Measurements from ENCODE around the gene ANGPTL8. TPM values are rescaled to one million over a fixed set of nuclear protein-coding genes. Genes with fewer than 3 reads are reported as not detected.

Gene ANGPTL8
- total and polyA plus RNA-seq, 2 of the 13 experiments (the other 11 are each of a cell fraction or from before 2014, with no cell fraction given) = 27.3 to 243 TPM

DNA sequence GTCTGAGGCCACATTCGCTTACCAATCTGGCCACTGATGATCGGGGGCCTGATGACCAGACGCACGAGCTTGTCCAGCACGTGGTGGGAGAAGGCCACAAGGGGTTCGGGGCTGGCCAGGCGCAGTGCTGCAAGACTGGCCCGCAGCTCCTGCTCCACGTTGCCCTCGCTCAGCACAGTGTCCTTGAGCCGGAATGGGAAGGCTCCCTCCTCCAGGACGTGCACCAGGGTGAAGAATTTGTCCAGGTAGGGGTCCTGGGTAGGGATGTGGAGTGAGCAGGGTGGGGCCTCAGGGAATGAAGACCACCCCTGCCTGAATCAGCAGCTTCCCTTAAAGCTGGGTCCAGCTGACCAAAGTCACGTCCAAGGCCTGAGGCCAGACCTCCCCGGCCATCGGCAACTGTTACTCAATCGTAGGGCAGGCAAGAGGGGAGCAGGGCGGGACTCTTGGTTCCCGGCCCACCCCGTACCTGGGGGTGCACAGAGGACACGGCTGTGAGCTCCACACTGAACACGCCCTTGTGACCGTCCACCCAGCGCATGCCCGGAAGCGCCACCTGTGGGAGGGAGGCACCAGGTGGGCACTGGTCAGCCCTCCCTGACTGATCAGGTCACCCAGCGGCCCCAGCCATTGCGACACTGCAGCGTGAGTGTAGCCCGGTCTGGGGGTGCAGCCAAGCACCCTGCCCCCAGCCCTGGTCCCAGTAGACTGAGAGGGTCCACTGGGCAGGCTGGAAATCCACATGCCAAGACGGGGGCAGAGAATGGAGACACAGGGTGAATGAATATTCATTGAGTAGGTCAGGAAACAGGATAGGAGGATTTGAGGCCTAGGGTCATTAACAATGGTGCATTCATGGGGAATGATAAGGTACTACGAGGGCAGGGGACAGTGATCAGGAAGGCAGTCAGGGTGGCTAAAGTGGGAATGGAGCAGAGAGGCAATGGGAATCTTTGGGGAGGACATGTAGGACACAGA, 2.8 kb upstream of the ANGPTL8 start (continued):
- TF ChIP-seq, protein P1, sequence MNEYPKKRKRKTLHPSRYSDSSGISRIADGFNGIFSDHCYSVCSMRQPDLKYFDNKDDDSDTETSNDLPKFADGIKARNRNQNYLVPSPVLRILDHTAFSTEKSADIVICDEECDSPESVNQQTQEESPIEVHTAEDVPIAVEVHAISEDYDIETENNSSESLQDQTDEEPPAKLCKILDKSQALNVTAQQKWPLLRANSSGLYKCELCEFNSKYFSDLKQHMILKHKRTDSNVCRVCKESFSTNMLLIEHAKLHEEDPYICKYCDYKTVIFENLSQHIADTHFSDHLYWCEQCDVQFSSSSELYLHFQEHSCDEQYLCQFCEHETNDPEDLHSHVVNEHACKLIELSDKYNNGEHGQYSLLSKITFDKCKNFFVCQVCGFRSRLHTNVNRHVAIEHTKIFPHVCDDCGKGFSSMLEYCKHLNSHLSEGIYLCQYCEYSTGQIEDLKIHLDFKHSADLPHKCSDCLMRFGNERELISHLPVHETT (CRISPR knock-in tag; conservative IDR thresholded peaks at IDR 0.05) = peak; percentile 26; the same call in 1 of the 2 replicates
- TF ChIP-seq ZFP90 (CRISPR knock-in tag; IDR thresholded peaks at IDR 0.05; ENCODE audit: borderline replicate concordance) (peak; percentile 14; the same call in 1 of the 2 replicates), NCOA2 (CRISPR knock-in tag; IDR thresholded peaks at IDR 0.05) (peak; percentile 66), BRCA1 (CRISPR knock-in tag; IDR thresholded peaks at IDR 0.05) (no peak), TFE3 (CRISPR knock-in tag; IDR thresholded peaks at IDR 0.05) (no peak; the same call in none of the 2 replicates), ZC3H4 (CRISPR knock-in tag; IDR thresholded peaks at IDR 0.05; ENCODE audit: borderline replicate concordance) (0 out of 2 replicates have a peak, but pooled peaks have one; percentile 28), HMG20B (CRISPR knock-in tag; conservative IDR thresholded peaks at IDR 0.05) (no peak; the same call in 1 of the 2 replicates), POLR2A (IDR thresholded peaks at IDR 0.05; ENCODE audit: insufficient read depth in 1 of 2, low read depth in 2 of 2, low read length in 2 of 2) (peak in 1 of 2 experiments; percentile 57), ARNTL (CRISPR knock-in tag; IDR thresholded peaks at IDR 0.05) (peak; percentile 75; the same call in 1 of the 2 replicates), ELF3 (CRISPR knock-in tag; IDR thresholded peaks at IDR 0.05) (peak; percentile 52; the same call in 1 of the 2 replicates), ZNF501 (CRISPR knock-in tag; IDR thresholded peaks at IDR 0.05) (peak; percentile 57; the same call in 1 of the 2 replicates), IRF2 (CRISPR knock-in tag; IDR thresholded peaks at IDR 0.05) (peak; percentile 61; the same call in 1 of the 2 replicates)
- TF ChIP-seq, protein P2, sequence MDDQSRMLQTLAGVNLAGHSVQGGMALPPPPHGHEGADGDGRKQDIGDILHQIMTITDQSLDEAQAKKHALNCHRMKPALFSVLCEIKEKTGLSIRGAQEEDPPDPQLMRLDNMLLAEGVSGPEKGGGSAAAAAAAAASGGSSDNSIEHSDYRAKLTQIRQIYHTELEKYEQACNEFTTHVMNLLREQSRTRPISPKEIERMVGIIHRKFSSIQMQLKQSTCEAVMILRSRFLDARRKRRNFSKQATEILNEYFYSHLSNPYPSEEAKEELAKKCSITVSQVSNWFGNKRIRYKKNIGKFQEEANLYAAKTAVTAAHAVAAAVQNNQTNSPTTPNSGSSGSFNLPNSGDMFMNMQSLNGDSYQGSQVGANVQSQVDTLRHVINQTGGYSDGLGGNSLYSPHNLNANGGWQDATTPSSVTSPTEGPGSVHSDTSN (CRISPR knock-in tag; IDR thresholded peaks at IDR 0.05; ENCODE audit: borderline replicate concordance) = no peak
- TF ChIP-seq, protein P3, sequence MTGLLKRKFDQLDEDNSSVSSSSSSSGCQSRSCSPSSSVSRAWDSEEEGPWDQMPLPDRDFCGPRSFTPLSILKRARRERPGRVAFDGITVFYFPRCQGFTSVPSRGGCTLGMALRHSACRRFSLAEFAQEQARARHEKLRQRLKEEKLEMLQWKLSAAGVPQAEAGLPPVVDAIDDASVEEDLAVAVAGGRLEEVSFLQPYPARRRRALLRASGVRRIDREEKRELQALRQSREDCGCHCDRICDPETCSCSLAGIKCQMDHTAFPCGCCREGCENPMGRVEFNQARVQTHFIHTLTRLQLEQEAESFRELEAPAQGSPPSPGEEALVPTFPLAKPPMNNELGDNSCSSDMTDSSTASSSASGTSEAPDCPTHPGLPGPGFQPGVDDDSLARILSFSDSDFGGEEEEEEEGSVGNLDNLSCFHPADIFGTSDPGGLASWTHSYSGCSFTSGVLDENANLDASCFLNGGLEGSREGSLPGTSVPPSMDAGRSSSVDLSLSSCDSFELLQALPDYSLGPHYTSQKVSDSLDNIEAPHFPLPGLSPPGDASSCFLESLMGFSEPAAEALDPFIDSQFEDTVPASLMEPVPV (CRISPR knock-in tag; IDR thresholded peaks at IDR 0.05) = peak; percentile 83
- TF ChIP-seq, protein P4, sequence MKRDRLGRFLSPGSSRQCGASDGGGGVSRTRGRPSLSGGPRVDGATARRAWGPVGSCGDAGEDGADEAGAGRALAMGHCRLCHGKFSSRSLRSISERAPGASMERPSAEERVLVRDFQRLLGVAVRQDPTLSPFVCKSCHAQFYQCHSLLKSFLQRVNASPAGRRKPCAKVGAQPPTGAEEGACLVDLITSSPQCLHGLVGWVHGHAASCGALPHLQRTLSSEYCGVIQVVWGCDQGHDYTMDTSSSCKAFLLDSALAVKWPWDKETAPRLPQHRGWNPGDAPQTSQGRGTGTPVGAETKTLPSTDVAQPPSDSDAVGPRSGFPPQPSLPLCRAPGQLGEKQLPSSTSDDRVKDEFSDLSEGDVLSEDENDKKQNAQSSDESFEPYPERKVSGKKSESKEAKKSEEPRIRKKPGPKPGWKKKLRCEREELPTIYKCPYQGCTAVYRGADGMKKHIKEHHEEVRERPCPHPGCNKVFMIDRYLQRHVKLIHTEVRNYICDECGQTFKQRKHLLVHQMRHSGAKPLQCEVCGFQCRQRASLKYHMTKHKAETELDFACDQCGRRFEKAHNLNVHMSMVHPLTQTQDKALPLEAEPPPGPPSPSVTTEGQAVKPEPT (CRISPR knock-in tag; IDR thresholded peaks at IDR 0.05; ENCODE audit: low read depth) = peak; percentile 60; the same call in 1 of the 2 replicates
- TF ChIP-seq, protein P5, sequence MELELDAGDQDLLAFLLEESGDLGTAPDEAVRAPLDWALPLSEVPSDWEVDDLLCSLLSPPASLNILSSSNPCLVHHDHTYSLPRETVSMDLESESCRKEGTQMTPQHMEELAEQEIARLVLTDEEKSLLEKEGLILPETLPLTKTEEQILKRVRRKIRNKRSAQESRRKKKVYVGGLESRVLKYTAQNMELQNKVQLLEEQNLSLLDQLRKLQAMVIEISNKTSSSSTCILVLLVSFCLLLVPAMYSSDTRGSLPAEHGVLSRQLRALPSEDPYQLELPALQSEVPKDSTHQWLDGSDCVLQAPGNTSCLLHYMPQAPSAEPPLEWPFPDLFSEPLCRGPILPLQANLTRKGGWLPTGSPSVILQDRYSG (CRISPR knock-in tag; IDR thresholded peaks at IDR 0.05) = no peak
- TF ChIP-seq, protein P6, sequence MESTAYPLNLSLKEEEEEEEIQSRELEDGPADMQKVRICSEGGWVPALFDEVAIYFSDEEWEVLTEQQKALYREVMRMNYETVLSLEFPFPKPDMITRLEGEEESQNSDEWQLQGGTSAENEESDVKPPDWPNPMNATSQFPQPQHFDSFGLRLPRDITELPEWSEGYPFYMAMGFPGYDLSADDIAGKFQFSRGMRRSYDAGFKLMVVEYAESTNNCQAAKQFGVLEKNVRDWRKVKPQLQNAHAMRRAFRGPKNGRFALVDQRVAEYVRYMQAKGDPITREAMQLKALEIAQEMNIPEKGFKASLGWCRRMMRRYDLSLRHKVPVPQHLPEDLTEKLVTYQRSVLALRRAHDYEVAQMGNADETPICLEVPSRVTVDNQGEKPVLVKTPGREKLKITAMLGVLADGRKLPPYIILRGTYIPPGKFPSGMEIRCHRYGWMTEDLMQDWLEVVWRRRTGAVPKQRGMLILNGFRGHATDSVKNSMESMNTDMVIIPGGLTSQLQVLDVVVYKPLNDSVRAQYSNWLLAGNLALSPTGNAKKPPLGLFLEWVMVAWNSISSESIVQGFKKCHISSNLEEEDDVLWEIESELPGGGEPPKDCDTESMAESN (CRISPR knock-in tag; conservative IDR thresholded peaks at IDR 0.05) = peak; percentile 90; the same call in 1 of the 2 replicates

Data from HepG2 (cell line).